H9 (cell line): ENCODE measurements around the gene STPG1. TPM values are rescaled to one million over a fixed set of nuclear protein-coding genes. Genes with fewer than 3 reads are reported as not detected.

Experiments
- DNase-seq: peaks from one replicate; pipeline ENCODE4 v3.0.0-alpha.2; 2017
- H2AFZ ChIP-seq: one replicate; pipeline ENCODE4 v1.6.1; 2013; ENCODE audit warnings: mild to moderate bottlenecking, low read length, control low read depth, moderate library complexity
- H2AK5ac ChIP-seq: 2 replicates; pipeline ENCODE4 v1.6.1; 2013; ENCODE audit warnings: low read length, control low read depth, mixed read lengths; ENCODE audit not compliant: insufficient read length
- H2BK120ac ChIP-seq: one replicate; pipeline ENCODE4 v1.6.1; 2013; ENCODE audit warnings: low read depth, mild to moderate bottlenecking, low read length, control low read depth, inconsistent platforms; ENCODE audit not compliant: poor library complexity, severe bottlenecking
- H2BK12ac ChIP-seq: 2 replicates; pipeline ENCODE4 v1.6.1; 2013; ENCODE audit warnings: low read length, control low read depth, mixed read lengths, low read depth; ENCODE audit not compliant: insufficient read length
- H2BK15ac ChIP-seq: 2 replicates; pipeline ENCODE4 v1.6.1; 2013; ENCODE audit warnings: low read depth, low read length, control low read depth
- H2BK20ac ChIP-seq: one replicate; pipeline ENCODE4 v1.6.1; 2013; ENCODE audit warnings: low read depth, mild to moderate bottlenecking, low read length, control low read depth, inconsistent platforms; ENCODE audit not compliant: poor library complexity, severe bottlenecking
- H2BK5ac ChIP-seq: 2 replicates; pipeline ENCODE4 v1.6.1; 2013; ENCODE audit warnings: low read length, control low read depth, mixed read lengths; ENCODE audit not compliant: insufficient read length
- H3K14ac ChIP-seq: 2 replicates; pipeline ENCODE4 v1.6.1; 2013; ENCODE audit warnings: low read length, control low read depth; ENCODE audit not compliant: insufficient read depth
- H3K18ac ChIP-seq: 2 replicates; pipeline ENCODE4 v1.6.1; 2013; ENCODE audit warnings: low read depth, mild to moderate bottlenecking, mixed read lengths, low read length, control low read depth; ENCODE audit not compliant: insufficient read length
- H3K23ac ChIP-seq: 2 replicates; pipeline ENCODE4 v1.6.1; 2013; ENCODE audit warnings: low read length, control low read depth, mixed read lengths, low read depth; ENCODE audit not compliant: insufficient read length
- H3K23me2 ChIP-seq: 2 replicates; pipeline ENCODE4 v1.6.1; 2013; ENCODE audit warnings: low read depth, mild to moderate bottlenecking, mixed read lengths, low read length, control low read depth; ENCODE audit not compliant: insufficient read length, poor library complexity, severe bottlenecking
- H3K27ac ChIP-seq: 2 replicates; pipeline ENCODE4 v1.5.1; 2013; ENCODE audit warnings: low read length, control low read depth, mixed read lengths, low read depth; ENCODE audit not compliant: insufficient read length
- H3K27me3 ChIP-seq: 2 replicates; pipeline ENCODE4 v1.6.1; 2013; ENCODE audit warnings: low read length, control low read depth, inconsistent platforms; ENCODE audit not compliant: insufficient read depth
- H3K4ac ChIP-seq: 2 replicates; pipeline ENCODE4 v1.6.1; 2013; ENCODE audit warnings: low read depth, mild to moderate bottlenecking, control low read depth, inconsistent platforms, low read length, moderate library complexity
- H3K4me1 ChIP-seq: 2 replicates; pipeline ENCODE4 v1.6.1; 2013; ENCODE audit warnings: low read length, control low read depth, inconsistent platforms; ENCODE audit not compliant: insufficient read depth
- H3K4me2 ChIP-seq: 2 replicates; pipeline ENCODE4 v1.6.1; 2013; ENCODE audit warnings: low read length, control low read depth, mixed read lengths; ENCODE audit not compliant: insufficient read length, insufficient read depth
- H3K56ac ChIP-seq: 2 replicates; pipeline ENCODE4 v1.6.1; 2013; ENCODE audit warnings: low read depth, mild to moderate bottlenecking, mixed read lengths, low read length, control low read depth; ENCODE audit not compliant: insufficient read length
- H3K79me1 ChIP-seq: 2 replicates; pipeline ENCODE4 v1.6.1; 2013; ENCODE audit warnings: low read depth, mild to moderate bottlenecking, moderate library complexity, low read length, control low read depth, inconsistent platforms; ENCODE audit not compliant: insufficient read depth, poor library complexity, severe bottlenecking
- H3K79me2 ChIP-seq: 2 replicates; pipeline ENCODE4 v1.6.1; 2013; ENCODE audit warnings: low read length, control low read depth, inconsistent platforms; ENCODE audit not compliant: insufficient read depth
- H3K9ac ChIP-seq: 2 replicates; pipeline ENCODE4 v1.6.1; 2013; ENCODE audit warnings: low read length, control low read depth, mixed read lengths; ENCODE audit not compliant: insufficient read length; ENCODE audit errors: extremely low read depth
- H3K9me3 ChIP-seq: one replicate; pipeline ENCODE4 v1.6.1; 2013; ENCODE audit warnings: low read depth, low read length, inconsistent platforms; ENCODE audit not compliant: control insufficient read depth
- H3T11ph ChIP-seq: one replicate; pipeline ENCODE4 v1.6.1; 2013; ENCODE audit warnings: mild to moderate bottlenecking, low read length, control low read depth, inconsistent platforms
- H4K20me1 ChIP-seq: one replicate; pipeline ENCODE4 v1.6.1; 2013; ENCODE audit not compliant: control insufficient read depth, insufficient read length, insufficient read depth
- H4K5ac ChIP-seq: 2 replicates; pipeline ENCODE4 v1.6.1; 2013; ENCODE audit warnings: low read depth, mild to moderate bottlenecking, mixed read lengths, low read length, control low read depth; ENCODE audit not compliant: insufficient read length
- H4K8ac ChIP-seq: replicated peaks from 2 replicates; pipeline ENCODE4 v1.6.1; 2013; ENCODE audit warnings: low read length, control low read depth, mixed read lengths, low read depth; ENCODE audit not compliant: insufficient read length
- H4K91ac ChIP-seq: 2 replicates; pipeline ENCODE4 v1.6.1; 2013; ENCODE audit warnings: low read depth, mild to moderate bottlenecking, moderate library complexity, mixed read lengths, low read length, control low read depth; ENCODE audit not compliant: insufficient read length
- H3K27ac Mint-ChIP-seq, 3 experiments: 2 replicates in 2 of 3; 3 replicates in 1 of 3; pipeline ENCODE4 v1.8.0; 2020 to 2021; ENCODE audit warnings: mixed read lengths in 3 of 3, mild to moderate bottlenecking in 1 of 3, moderate library complexity in 1 of 3
- H3K27me3 Mint-ChIP-seq: 2 replicates; pipeline ENCODE4 v1.8.0; 2021; ENCODE audit warnings: low read depth, mild to moderate bottlenecking, moderate library complexity, mixed read lengths
- H3K36me3 Mint-ChIP-seq, 3 experiments: 2 replicates in 2 of 3; 3 replicates in 1 of 3; pipeline ENCODE4 v1.8.0; 2020 to 2021; ENCODE audit warnings: low read depth in 3 of 3, mixed read lengths in 3 of 3; ENCODE audit not compliant: insufficient read depth in 1 of 3
- H3K4me1 Mint-ChIP-seq, 2 experiments: 2 replicates each; pipeline ENCODE4 v1.8.0; 2020; ENCODE audit warnings: mixed read lengths in 2 of 2
- H3K4me3 Mint-ChIP-seq, 2 experiments: 2 replicates in 1 of 2; 3 replicates in 1 of 2; pipeline ENCODE4 v1.8.0; 2020 to 2021; ENCODE audit warnings: mild to moderate bottlenecking in 2 of 2, mixed read lengths in 2 of 2, moderate library complexity in 1 of 2
- H3K9me3 Mint-ChIP-seq, 2 experiments: 2 replicates in 1 of 2; 3 replicates in 1 of 2; pipeline ENCODE4 v1.8.0; 2020; ENCODE audit warnings: mild to moderate bottlenecking in 2 of 2, mixed read lengths in 2 of 2, moderate library complexity in 1 of 2
- WGBS: extraction: QIAGEN DNeasy Blood & Tissue Kit; methylation state at CpG from one replicate; pipeline ENCODE4 v1.1.7; 2013; ENCODE audit warnings: missing lambda C conversion rate, low lambda C conversion rate, mixed read lengths; ENCODE audit not compliant: insufficient read length; ENCODE audit errors: extremely low coverage; 5-methylcytosine and 5-hydroxymethylcytosine counted together
- total RNA-seq: library from RNA; stranded (reverse); gene quantifications from 2 replicates; pipeline ENCODE4 v1.2.1, GENCODE V29; 2021
- TF ChIP-seq, protein P1 (sequence below): fragments of 200-600 bp; sonication (generic); conservative IDR thresholded peaks from 3 replicates; pipeline ENCODE4 v1.8.0; 2021; ENCODE audit warnings: antibody characterized with exemption, mild to moderate bottlenecking

Gene STPG1
- total RNA-seq, 1 experiment from 2014 or later: 8.3 TPM

DNA sequence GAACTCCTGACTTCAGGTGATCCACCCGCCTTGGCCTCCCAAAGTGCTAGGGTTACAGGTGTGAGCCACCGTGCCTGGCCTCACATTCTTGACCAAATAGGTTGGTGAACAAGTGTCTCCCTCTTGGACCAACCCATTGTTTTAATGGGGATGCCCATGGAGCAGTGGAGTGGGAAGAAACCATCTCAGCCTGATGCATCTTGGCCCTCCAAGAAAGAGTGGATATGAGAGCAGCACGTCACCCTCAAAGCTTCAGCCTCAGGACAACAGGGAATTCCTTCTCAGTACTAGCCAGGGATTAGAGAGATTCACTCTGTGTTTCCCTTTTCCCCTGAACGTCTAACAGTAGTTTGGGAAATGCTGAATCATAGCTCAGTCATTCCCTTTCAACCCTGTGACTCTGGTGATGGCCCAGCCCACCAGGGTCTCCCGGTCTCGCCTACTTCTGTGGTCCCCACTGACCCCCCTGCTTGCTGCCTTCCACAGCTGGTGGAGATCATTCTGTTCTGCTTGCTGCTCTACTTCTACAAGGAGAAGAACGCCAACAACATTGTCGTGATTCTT, 39.4 kb upstream of the STPG1 start:
- H2BK15ac ChIP-seq: no peak overlapping the region
- Mint-ChIP-seq H3K27ac (no peak overlapping the region), H3K4me3 (no peak overlapping the region; a peak in 1 of 5 replicates), H3K4me1 (no peaks in the 10 kb centered on the region), H3K27me3 (no peaks in the 10 kb centered on the region), H3K36me3 (peaks cover 0 to 4% (median 4%) of the 10 kb centered on the region in 3 experiments; a peak in 1 of 7 replicates), H3K9me3 (no peaks in the 10 kb centered on the region)
- no peak overlapping the region for H2AFZ ChIP-seq
- H3K4me1 ChIP-seq: no peaks in the 10 kb centered on the region
- no peak overlapping the region for H3K23ac ChIP-seq
- H2BK12ac ChIP-seq: no peak overlapping the region
- H3K27ac ChIP-seq: no peak overlapping the region
- H3K9ac ChIP-seq: no peak overlapping the region
- no peak overlapping the region for H3K18ac ChIP-seq
- no peaks in the 10 kb centered on the region for H3K79me1 ChIP-seq
- no peak overlapping the region for H2AK5ac ChIP-seq
- no peak overlapping the region for H2BK20ac ChIP-seq
- H3K23me2 ChIP-seq: no peaks in the 10 kb centered on the region
- no peak overlapping the region for H3T11ph ChIP-seq
- H3K4me2 ChIP-seq: no peak overlapping the region
- TF ChIP-seq, protein P1, sequence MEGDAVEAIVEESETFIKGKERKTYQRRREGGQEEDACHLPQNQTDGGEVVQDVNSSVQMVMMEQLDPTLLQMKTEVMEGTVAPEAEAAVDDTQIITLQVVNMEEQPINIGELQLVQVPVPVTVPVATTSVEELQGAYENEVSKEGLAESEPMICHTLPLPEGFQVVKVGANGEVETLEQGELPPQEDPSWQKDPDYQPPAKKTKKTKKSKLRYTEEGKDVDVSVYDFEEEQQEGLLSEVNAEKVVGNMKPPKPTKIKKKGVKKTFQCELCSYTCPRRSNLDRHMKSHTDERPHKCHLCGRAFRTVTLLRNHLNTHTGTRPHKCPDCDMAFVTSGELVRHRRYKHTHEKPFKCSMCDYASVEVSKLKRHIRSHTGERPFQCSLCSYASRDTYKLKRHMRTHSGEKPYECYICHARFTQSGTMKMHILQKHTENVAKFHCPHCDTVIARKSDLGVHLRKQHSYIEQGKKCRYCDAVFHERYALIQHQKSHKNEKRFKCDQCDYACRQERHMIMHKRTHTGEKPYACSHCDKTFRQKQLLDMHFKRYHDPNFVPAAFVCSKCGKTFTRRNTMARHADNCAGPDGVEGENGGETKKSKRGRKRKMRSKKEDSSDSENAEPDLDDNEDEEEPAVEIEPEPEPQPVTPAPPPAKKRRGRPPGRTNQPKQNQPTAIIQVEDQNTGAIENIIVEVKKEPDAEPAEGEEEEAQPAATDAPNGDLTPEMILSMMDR: no peak
- no peak overlapping the region for H4K5ac ChIP-seq
- H3K9me3 ChIP-seq: no peaks in the 10 kb centered on the region
- no peak overlapping the region for H2BK5ac ChIP-seq
- H2BK120ac ChIP-seq: no peak overlapping the region
- no peak overlapping the region for H3K14ac ChIP-seq
- H3K4ac ChIP-seq: no peak overlapping the region
- no peaks in the 10 kb centered on the region for H3K27me3 ChIP-seq
- no peaks in the 10 kb centered on the region for H4K20me1 ChIP-seq
- H3K56ac ChIP-seq: no peak overlapping the region
- H3K79me2 ChIP-seq: no peaks in the 10 kb centered on the region
- no peak overlapping the region for H4K8ac ChIP-seq
- DNase-seq: no peak
- no peak overlapping the region for H4K91ac ChIP-seq
- WGBS: no CpG with 5 or more reads among the region's 8 CpGs
